Tibial artery (tissue), 4 donors: Measurements from ENCODE around the gene ARHGAP44.

Experiments
- DNase-seq, 2 donors: peaks; one replicate each; pipeline ENCODE4 v3.0.0-alpha.2; 2019
- H3K27ac ChIP-seq, 2 donors: fragments of 200-600 bp; sonication (generic) in 1 of 2; 1 replicate in 1 of 2; 2 replicates in 1 of 2; pipeline ENCODE4 v1.5.1; 2018 to 2019; ENCODE audit warnings: mild to moderate bottlenecking in 1 of 2
- H3K27me3 ChIP-seq, 2 donors: fragments of 200-600 bp; sonication (generic) in 1 of 2; one replicate each; pipeline versions ENCODE4 v1.5.1 to v1.6.0; 2016 to 2019
- H3K36me3 ChIP-seq, 3 donors: fragments of 200-600 bp; sonication (generic) in 2 of 3; one replicate each; pipeline ENCODE4 v1.5.1; 2016 to 2019; ENCODE audit warnings: mild to moderate bottlenecking in 2 of 3
- H3K4me1 ChIP-seq, 4 donors: fragments of 200-600 bp; sonication (generic) in 2 of 4; 1 replicate in 3 of 4; 2 replicates in 1 of 4; pipeline ENCODE4 v1.5.1; 2016 to 2019
- H3K4me3 ChIP-seq, 2 donors: fragments of 200-600 bp; sonication (generic) in 1 of 2; 1 replicate in 1 of 2; 2 replicates in 1 of 2; pipeline ENCODE4 v1.5.1; 2018 to 2019; ENCODE audit warnings: mild to moderate bottlenecking in 2 of 2
- H3K9me3 ChIP-seq, 3 donors: fragments of 200-600 bp; sonication (generic) in 1 of 3; one replicate each; pipeline ENCODE4 v1.5.1; 2016 to 2019
- CTCF ChIP-seq, 2 experiments: fragments of 200-600 bp in 1 of 2; fragments of 450-650 bp in 1 of 2; IDR thresholded peaks; one replicate each; pipeline ENCODE4 v1.5.1; 2017 to 2019; ENCODE audit warnings: antibody characterized with exemption in 2 of 2, mild to moderate bottlenecking in 1 of 2, moderate library complexity in 1 of 2
- intact Hi-C: fragments of 100-400 bp; cut with DNase I; formaldehyde crosslinking; loops from one replicate; pipeline ENCODE4 v1.15.0; 2023; ENCODE audit warnings: low total_unique reads

ARHGAP44 gene

DNA sequence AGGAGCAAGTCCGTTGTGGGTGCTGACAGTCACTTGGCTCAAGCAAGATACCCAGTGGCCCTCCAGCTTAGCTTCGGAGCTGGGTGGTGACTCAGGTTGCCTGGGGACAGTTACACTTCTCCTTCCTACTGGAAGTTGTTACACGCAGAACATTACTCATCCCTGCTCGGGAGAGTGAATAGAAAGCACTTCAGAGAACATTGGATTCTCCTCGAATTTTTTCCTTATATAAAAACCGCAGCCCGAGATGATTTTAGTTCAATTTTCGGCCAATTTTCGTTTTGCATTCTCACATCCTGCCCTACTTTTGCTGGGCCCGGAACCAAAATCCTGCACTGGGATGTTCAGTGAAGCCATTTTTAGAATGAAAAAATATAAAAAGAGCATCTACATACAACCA lies 128.8 kb downstream of the ARHGAP44 start:
- Histone ChIP-seq H3K9me3 (no peaks in the 10 kb centered on the region), H3K4me3 (no peak overlapping the region), H3K27me3 (no peaks in the 10 kb centered on the region), H3K36me3 (peaks cover 6 to 24% (median 14%) of the 10 kb centered on the region in 3 donors), H3K27ac (no peak overlapping the region), H3K4me1 (no peaks in the 10 kb centered on the region)
- no peak for TF ChIP-seq CTCF (IDR thresholded peaks at IDR 0.05)
- DNase-seq: no peak
- intact Hi-C loops: no loop called here

DNA sequence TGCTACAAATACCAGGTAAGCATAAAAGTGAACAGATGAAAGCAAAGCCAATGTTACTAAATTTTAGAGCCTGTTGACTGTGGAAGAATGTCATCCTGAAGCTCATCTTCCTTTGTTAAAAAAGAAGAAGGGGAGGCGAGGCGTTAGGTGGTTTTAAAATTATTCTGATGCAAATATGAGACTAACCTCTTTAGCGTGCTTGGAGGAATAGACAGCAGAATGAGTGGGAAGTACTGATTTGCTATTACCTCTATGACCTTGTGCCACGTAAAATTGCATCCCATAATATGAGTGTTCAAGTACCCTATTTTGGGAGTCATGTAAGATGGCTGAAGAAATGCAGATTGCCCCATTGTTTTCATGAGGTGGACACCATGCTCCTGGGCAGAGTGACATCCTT lies 132.8 kb downstream of the ARHGAP44 start:
- peaks cover 0 to 2% (median 0%) of the 10 kb centered on the region in 4 donors for H3K4me1 ChIP-seq
- no peaks in the 10 kb centered on the region for H3K27me3 ChIP-seq
- no peak for DNase-seq
- no peak for TF ChIP-seq CTCF (IDR thresholded peaks at IDR 0.05)
- H3K4me3 ChIP-seq: no peak overlapping the region
- H3K36me3 ChIP-seq: peaks cover 0 to 18% (median 4%) of the 10 kb centered on the region in 3 donors
- intact Hi-C loops: no loop called here
- no peaks in the 10 kb centered on the region for H3K9me3 ChIP-seq
- no peak overlapping the region for H3K27ac ChIP-seq

DNA sequence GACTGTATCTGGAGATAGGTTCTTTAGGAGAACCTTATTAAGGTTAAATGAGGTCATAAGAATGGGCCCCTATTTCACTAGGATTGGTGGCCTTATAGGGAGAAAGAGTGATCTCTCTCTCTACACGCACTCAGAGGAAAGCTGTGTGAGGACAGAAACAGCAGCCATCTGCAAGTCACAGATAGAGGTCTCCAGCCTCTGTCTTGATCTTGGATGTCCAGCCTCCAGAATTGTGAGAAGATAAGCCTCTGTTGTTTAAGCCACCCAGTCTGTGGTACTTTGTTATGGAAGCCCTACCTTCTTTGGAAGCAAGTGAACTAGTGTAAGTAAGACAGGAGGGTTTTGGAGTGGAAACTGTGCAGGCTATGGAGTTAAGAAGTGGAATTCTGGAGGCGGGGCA lies 135.3 kb downstream of the ARHGAP44 start:
- Histone ChIP-seq H3K36me3 (peaks cover 0 to 9% (median 0%) of the 10 kb centered on the region in 3 donors), H3K4me1 (peaks cover 0 to 20% (median 3%) of the 10 kb centered on the region in 4 donors), H3K27me3 (no peaks in the 10 kb centered on the region), H3K9me3 (no peaks in the 10 kb centered on the region), H3K27ac (no peak overlapping the region), H3K4me3 (no peak overlapping the region)
- no peak for DNase-seq
- intact Hi-C loops: no loop called here
- TF ChIP-seq CTCF (IDR thresholded peaks at IDR 0.05): no peak

- intact Hi-C loops: no loop called here
- no peaks in the 10 kb centered on the region for H3K9me3 ChIP-seq
These were observed 137.7 kb downstream of the ARHGAP44 start for GRCh38 chr17:12927001-12927400.

GRCh38 chr17:12927541-12928425 lies 138.5 kb downstream of the ARHGAP44 start:
- intact Hi-C loops: no loop called here
- TF ChIP-seq CTCF (IDR thresholded peaks at IDR 0.05): no peak
- H3K4me3 ChIP-seq: no peak overlapping the region
- no peaks in the 10 kb centered on the region for H3K9me3 ChIP-seq
- peaks cover 0 to 9% (median 0%) of the 10 kb centered on the region in 3 donors for H3K36me3 ChIP-seq
- DNase-seq: no peak
- no peaks in the 10 kb centered on the region for H3K27me3 ChIP-seq
- peaks cover 0 to 20% (median 3%) of the 10 kb centered on the region in 4 donors for H3K4me1 ChIP-seq
- H3K27ac ChIP-seq: peak overlapping the region; percentile 36 to 38

More at GRCh38 chr17:12927001-12927400, 137.7 kb downstream of the ARHGAP44 start:
- TF ChIP-seq CTCF (IDR thresholded peaks at IDR 0.05): no peak
- Histone ChIP-seq H3K27ac (peak overlapping the region in 1 of 2 donors; percentile 38), H3K27me3 (no peaks in the 10 kb centered on the region), H3K4me3 (no peak overlapping the region), H3K36me3 (peaks cover 0 to 9% (median 0%) of the 10 kb centered on the region in 3 donors), H3K4me1 (peaks cover 0 to 20% (median 3%) of the 10 kb centered on the region in 4 donors)
- no peak for DNase-seq
